H1 (cell line): Measurements from ENCODE around the gene IQCE. TPM values are rescaled to one million over a fixed set of nuclear protein-coding genes. Genes with fewer than 3 reads are reported as not detected.
"Not testable (repeated sequence)": the region's sequence is repeated elsewhere in the genome, so short reads cannot be mapped to it uniquely, and the experiment has no call there.

ENCODE experiments used
- CTCF ChIA-PET: fragments of 300-600 bp; sonication (Branson Sonifier 250); formaldehyde crosslinking; loops from one replicate; lab custom pipeline; 2021; ENCODE audit not compliant: partially characterized antibody; lab: Charles Lee
- POLR2A ChIA-PET: fragments of 300-600 bp; sonication (Branson Sonifier 250); formaldehyde crosslinking; loops from one replicate; lab custom pipeline; 2021; ENCODE audit warnings: inconsistent platforms; ENCODE audit not compliant: partially characterized antibody; lab: Charles Lee
- DNase-seq, 2 experiments: peaks; one replicate each; pipeline versions ENCODE4 v3.0.0 to v3.0.0-alpha.2; 2010 to 2022; ENCODE audit warnings: low spot score in 2 of 2, low read depth in 1 of 2, mixed read lengths in 1 of 2
- FAIRE-seq: peaks from 2 replicates; lab custom pipeline; 2011; peaks lifted over from hg19 to GRCh38; lab: Jason Lieb, UNC
- H2AFZ ChIP-seq: 2 replicates; pipeline ENCODE4 v1.8.1; 2012; ENCODE audit warnings: low read length, inconsistent platforms
- H2AK5ac ChIP-seq: 2 replicates; pipeline ENCODE4 v1.6.1; 2013; ENCODE audit warnings: low read depth, low read length
- H2BK120ac ChIP-seq: replicated peaks from 2 replicates; pipeline ENCODE3; 2013; ENCODE audit warnings: low read depth, low read length, inconsistent platforms
- H2BK12ac ChIP-seq: 2 replicates; pipeline ENCODE4 v1.6.1; 2013; ENCODE audit warnings: low read depth, low read length
- H2BK15ac ChIP-seq: 2 replicates; pipeline ENCODE4 v1.6.1; 2013; ENCODE audit warnings: low read length
- H2BK20ac ChIP-seq: 2 replicates; pipeline ENCODE4 v1.6.1; 2013; ENCODE audit warnings: low read length
- H2BK5ac ChIP-seq: 2 replicates; pipeline ENCODE4 v1.6.1; 2013; ENCODE audit warnings: low read depth, low read length
- H3K14ac ChIP-seq: 2 replicates; pipeline ENCODE4 v1.6.1; 2013; ENCODE audit warnings: inconsistent platforms; ENCODE audit not compliant: insufficient read length
- H3K18ac ChIP-seq: 2 replicates; pipeline ENCODE4 v1.6.1; 2013; ENCODE audit warnings: low read length; ENCODE audit errors: extremely low read depth
- H3K23ac ChIP-seq: 2 replicates; pipeline ENCODE4 v1.6.1; 2013; ENCODE audit warnings: inconsistent platforms; ENCODE audit not compliant: insufficient read length
- H3K23me2 ChIP-seq: 2 replicates; pipeline ENCODE4 v1.6.1; 2013; ENCODE audit warnings: low read depth, low read length
- H3K27ac ChIP-seq: 2 replicates; pipeline ENCODE4 v1.6.1; 2011; ENCODE audit warnings: low read depth, low read length, inconsistent platforms
- H3K27me3 ChIP-seq, 4 experiments: replicated peaks in 1 of 4; 1 replicate in 1 of 4; 2 replicates in 3 of 4; pipeline versions ENCODE4 v1.6.1 to v1.8.1; 2011 to 2013; ENCODE audit warnings: low read length in 3 of 4, mild to moderate bottlenecking in 3 of 4, inconsistent platforms in 2 of 4, mixed read lengths in 2 of 4, moderate library complexity in 1 of 4; ENCODE audit not compliant: control insufficient read depth in 3 of 4, insufficient read depth in 3 of 4; ENCODE audit errors: extremely low read depth in 1 of 4
- H3K36me3 ChIP-seq, 4 experiments: 2 replicates each; pipeline versions ENCODE4 v1.6.1 to v1.8.1; 2011 to 2013; ENCODE audit warnings: mild to moderate bottlenecking in 4 of 4, low read length in 3 of 4, moderate library complexity in 2 of 4, control low read depth in 1 of 4, inconsistent platforms in 1 of 4; ENCODE audit not compliant: insufficient read depth in 4 of 4, control insufficient read depth in 2 of 4
- H3K4ac ChIP-seq: replicated peaks from 2 replicates; pipeline ENCODE3; 2013; ENCODE audit warnings: low read length, low read depth, mixed read lengths, inconsistent platforms; ENCODE audit not compliant: insufficient read length
- H3K4me1 ChIP-seq, 4 experiments: replicated peaks in 1 of 4; 1 replicate in 1 of 4; 2 replicates in 3 of 4; pipeline versions ENCODE4 v1.6.1 to v1.8.1; 2011 to 2013; ENCODE audit warnings: low read length in 3 of 4, inconsistent platforms in 2 of 4, mixed read lengths in 1 of 4; ENCODE audit not compliant: insufficient read depth in 4 of 4, control insufficient read depth in 3 of 4
- H3K4me2 ChIP-seq, 2 experiments: 2 replicates each; pipeline versions ENCODE4 v1.6.1 to v1.8.1; 2011 to 2013; ENCODE audit warnings: low read depth in 2 of 2, low read length in 2 of 2, control low read depth in 1 of 2, inconsistent platforms in 1 of 2, mild to moderate bottlenecking in 1 of 2; ENCODE audit not compliant: insufficient read depth in 1 of 2
- H3K4me3 ChIP-seq, 4 experiments: fragments of 200-600, 300-600 bp in 1 of 4; sonication (generic), shearing (Covaris generic), sonication (Bioruptor Twin) in 1 of 4; 2 replicates each; pipeline versions ENCODE4 v1.5.1 to v1.8.1; 2011 to 2016; ENCODE audit warnings: low read length in 4 of 4, low read depth in 3 of 4, control low read depth in 2 of 4, inconsistent platforms in 2 of 4, mild to moderate bottlenecking in 2 of 4, mixed read lengths in 1 of 4, moderate library complexity in 1 of 4; ENCODE audit not compliant: insufficient read depth in 2 of 4; ENCODE audit errors: extremely low read depth in 1 of 4
- H3K56ac ChIP-seq: replicated peaks from 2 replicates; pipeline ENCODE3; 2013; ENCODE audit warnings: low read depth, mild to moderate bottlenecking, mixed read lengths, low read length, inconsistent platforms; ENCODE audit not compliant: insufficient read length
- H3K79me1 ChIP-seq: 2 replicates; pipeline ENCODE4 v1.6.1; 2013; ENCODE audit warnings: low read depth, low read length, control low read depth
- H3K79me2 ChIP-seq, 2 experiments: 2 replicates each; pipeline versions ENCODE4 v1.6.1 to v1.8.1; 2012 to 2013; ENCODE audit warnings: low read length in 2 of 2, mild to moderate bottlenecking in 2 of 2, inconsistent platforms in 1 of 2; ENCODE audit not compliant: insufficient read depth in 2 of 2, control insufficient read depth in 1 of 2
- H3K9ac ChIP-seq, 4 experiments: replicated peaks in 1 of 4; 1 replicate in 1 of 4; 2 replicates in 3 of 4; pipeline versions ENCODE4 v1.6.1 to v1.8.1; 2011 to 2013; ENCODE audit warnings: low read depth in 3 of 4, low read length in 3 of 4, control low read depth in 2 of 4, mild to moderate bottlenecking in 2 of 4, moderate library complexity in 2 of 4, inconsistent platforms in 1 of 4; ENCODE audit errors: extremely low read depth in 1 of 4
- H3K9me3 ChIP-seq, 2 experiments: 2 replicates each; pipeline versions ENCODE4 v1.6.1 to v1.8.1; 2012 to 2013; ENCODE audit warnings: mild to moderate bottlenecking in 2 of 2, moderate library complexity in 2 of 2, control low read depth in 1 of 2, inconsistent platforms in 1 of 2, low read depth in 1 of 2, low read length in 1 of 2, mixed read lengths in 1 of 2; ENCODE audit not compliant: insufficient read depth in 2 of 2
- H4K20me1 ChIP-seq, 2 experiments: replicated peaks in 1 of 2; 2 replicates each; pipeline versions ENCODE3 to v1.8.1; 2011 to 2013; ENCODE audit warnings: inconsistent platforms in 2 of 2, low read length in 2 of 2, mild to moderate bottlenecking in 1 of 2; ENCODE audit not compliant: insufficient read depth in 2 of 2, control insufficient read depth in 1 of 2
- H4K5ac ChIP-seq: 2 replicates; pipeline ENCODE4 v1.6.1; 2013; ENCODE audit warnings: low read length, low read depth, mixed read lengths, inconsistent platforms; ENCODE audit not compliant: insufficient read length
- H4K8ac ChIP-seq: 2 replicates; pipeline ENCODE4 v1.8.0; 2013; ENCODE audit warnings: mild to moderate bottlenecking, moderate library complexity, low read length, inconsistent platforms; ENCODE audit not compliant: insufficient read depth; ENCODE audit errors: extremely low read depth
- H4K91ac ChIP-seq: replicated peaks from 2 replicates; pipeline ENCODE3; 2013; ENCODE audit warnings: low read length, mixed read lengths, inconsistent platforms; ENCODE audit not compliant: insufficient read length
- WGBS, 2 experiments: shearing (Covaris generic) in 1 of 2; methylation state at CpG; one replicate each; pipeline versions ENCODE4 v1.1.6 to v1.1.7; 2013 to 2015; ENCODE audit warnings: low lambda C conversion rate in 2 of 2, mixed read lengths in 2 of 2, inconsistent platforms in 1 of 2, low coverage in 1 of 2, missing lambda C conversion rate in 1 of 2; ENCODE audit not compliant: insufficient replicate concordance in 2 of 2, insufficient coverage in 1 of 2, insufficient read length in 1 of 2; ENCODE audit errors: extremely low coverage in 1 of 2, missing lambda C conversion rate in 1 of 2; 5-methylcytosine and 5-hydroxymethylcytosine counted together
- polyA plus RNA-seq, 7 experiments: library from polyadenylated mRNA; depleted of rRNA in 3 of 7; stranded (reverse) in 5 of 7; unstranded in 2 of 7; fragments of >200 nt in 5 of 7; fragments of 200-250 nt in 2 of 7; gene quantifications; 1 replicate in 5 of 7; 2 replicates in 1 of 7; 4 replicates in 1 of 7; pipeline versions ENCODE4 v1.2.1 to v1.2.3, GENCODE V29; 2011 to 2013; ENCODE audit warnings: missing spikeins in 2 of 7, mixed read lengths in 2 of 7
- total RNA-seq: library from RNA; stranded (reverse); fragmentation: NEBNext Ultra II Directional; extraction: Animal tissue kit (Norgen Biotek cat#: 25700); gene quantifications from 2 replicates; pipeline ENCODE4 v1.2.1, GENCODE V29; 2021

Gene IQCE
- total and polyA plus RNA-seq, 2 of the 8 experiments (the other 6 are each of a cell fraction or from before 2014, with no cell fraction given), result 2.2 to 4.9 TPM

DNA sequence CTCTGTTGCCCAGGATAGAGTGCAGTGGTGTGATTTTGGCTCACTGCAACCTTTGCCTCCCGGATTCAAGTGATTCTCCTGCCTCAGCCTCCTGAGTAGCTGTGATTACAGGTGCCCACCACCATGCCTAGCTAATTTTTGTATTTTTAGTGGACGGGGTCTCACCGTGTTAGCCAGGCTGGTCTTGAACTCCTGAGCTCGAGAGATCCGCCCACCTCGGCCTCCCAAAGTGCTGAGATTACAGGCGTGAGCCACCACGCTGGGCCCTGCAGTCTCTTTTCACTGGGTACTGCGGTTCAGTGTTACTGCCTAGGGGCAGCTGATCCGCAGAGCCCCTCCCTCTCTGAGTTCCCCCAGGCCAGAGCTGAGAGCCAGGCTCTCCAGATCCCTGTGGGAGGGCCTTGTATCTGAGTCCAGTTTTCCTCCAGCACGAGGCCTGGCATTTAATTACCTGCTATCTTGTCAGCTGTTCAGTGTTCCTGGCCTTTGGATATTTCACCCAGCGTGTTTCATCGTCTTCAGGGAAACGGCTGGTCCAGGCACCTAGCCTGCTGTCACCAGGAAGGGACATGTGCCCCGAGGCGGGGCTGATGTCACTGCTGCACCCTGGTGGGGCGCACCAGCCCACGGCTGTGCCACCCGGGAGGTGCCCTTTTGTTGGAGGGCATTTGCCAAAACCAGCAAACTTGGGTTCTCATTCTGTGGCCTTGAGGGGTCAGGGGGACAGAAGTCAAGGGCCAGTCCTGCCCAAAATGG is 22.7 kb upstream of the IQCE start:
- H3K4ac ChIP-seq, H3K79me2 ChIP-seq, H3K14ac ChIP-seq, H2BK15ac ChIP-seq, H3K4me2 ChIP-seq, H2AK5ac ChIP-seq, H4K20me1 ChIP-seq, H3K9me3 ChIP-seq, H3K4me1 ChIP-seq, H4K91ac ChIP-seq, H3K23me2 ChIP-seq, H2BK5ac ChIP-seq, H3K18ac ChIP-seq, H3K9ac ChIP-seq, H2BK12ac ChIP-seq, H3K4me3 ChIP-seq, H3K56ac ChIP-seq, H2BK120ac ChIP-seq, H3K79me1 ChIP-seq, FAIRE-seq, H2AFZ ChIP-seq, H3K27ac ChIP-seq, H4K8ac ChIP-seq, DNase-seq, H4K5ac ChIP-seq, H3K27me3 ChIP-seq, H2BK20ac ChIP-seq, H3K23ac ChIP-seq: not testable (repeated sequence)
- ChIA-PET POLR2A (interaction anchor here (0.7 to 2.4 kb wide), 3 partner anchors 9 to 86 kb away, joined by 3 to 6 read pairs (median 3); no protein-coding TSS in a partner anchor), CTCF (interaction anchor here (1.7 kb wide), 1 partner anchor 53 kb away, joined by 4 read pairs; no protein-coding TSS in a partner anchor)
- 87% methylated on average over 16 of the region's 19 CpGs; no CpG with 5 or more reads in 1 of the 2 experiments for WGBS, 2 experiments
- H3K36me3 ChIP-seq, result peaks cover 7 to 27% (median 9%) of the 10 kb centered on the region in 4 experiments; a peak in 6 of 8 replicates
